ENCODE results near the gene MYO5B. TPM values are rescaled to one million over a fixed set of nuclear protein-coding genes. Genes with fewer than 3 reads are reported as not detected.
"Not testable (repeated sequence)": the region's sequence is repeated elsewhere in the genome, so short reads cannot be mapped to it uniquely, and the experiment has no call there.

The MYO5B gene
- 46.2 TPM for total RNA-seq

DNA sequence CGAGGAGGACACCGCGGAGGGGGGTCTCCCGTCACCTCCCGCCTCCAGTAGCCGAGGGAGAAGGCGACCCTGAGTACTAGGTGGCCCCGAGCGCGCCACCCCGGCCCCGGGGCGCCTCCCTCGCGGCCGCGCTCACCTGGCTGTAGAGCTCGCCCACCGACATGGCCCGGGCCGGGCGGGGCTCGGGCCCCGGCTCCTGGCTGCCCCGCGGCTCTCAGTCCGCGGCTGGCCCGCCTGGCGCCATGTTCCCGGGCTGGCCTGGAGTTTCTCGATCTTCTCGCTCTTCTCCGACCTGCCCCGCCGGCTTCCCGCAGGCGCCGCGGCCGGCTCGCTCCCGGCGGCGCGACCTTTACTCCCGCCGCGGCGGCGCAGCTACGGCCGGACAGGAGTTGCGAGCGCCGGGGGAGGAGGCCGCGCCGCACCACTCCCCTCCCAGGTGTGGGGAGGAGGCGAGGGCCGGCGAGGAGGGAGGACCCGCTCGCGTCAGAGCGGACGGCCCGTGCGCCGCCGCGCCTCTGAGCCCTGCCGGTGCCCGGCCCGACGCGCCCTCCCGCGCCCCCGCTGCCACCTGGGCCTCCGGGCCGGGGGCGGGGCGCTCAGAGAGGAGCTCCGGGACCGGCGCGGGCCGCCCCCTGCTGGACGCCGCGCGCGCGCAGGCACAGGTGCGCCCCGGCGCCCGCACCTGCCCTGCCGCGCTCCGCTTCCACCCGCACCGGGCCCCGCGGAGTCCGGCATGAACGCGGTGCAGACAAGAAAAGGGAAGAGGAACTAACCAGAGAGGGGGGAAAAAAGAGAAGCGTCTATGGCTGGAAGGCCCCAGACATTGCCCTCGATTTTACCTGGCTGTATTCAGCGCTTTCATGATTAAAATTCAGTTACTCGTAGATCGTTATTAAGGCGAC, at the start of gene MYO5B:
TSS of gene MYO5B (minus strand) at position 517 of the 902 bp plus-strand sequence. CDS start at position 163, 354 bp downstream.
- peak; percentile 69 for DNase-seq (ENCODE audit: low spot score)

DNA sequence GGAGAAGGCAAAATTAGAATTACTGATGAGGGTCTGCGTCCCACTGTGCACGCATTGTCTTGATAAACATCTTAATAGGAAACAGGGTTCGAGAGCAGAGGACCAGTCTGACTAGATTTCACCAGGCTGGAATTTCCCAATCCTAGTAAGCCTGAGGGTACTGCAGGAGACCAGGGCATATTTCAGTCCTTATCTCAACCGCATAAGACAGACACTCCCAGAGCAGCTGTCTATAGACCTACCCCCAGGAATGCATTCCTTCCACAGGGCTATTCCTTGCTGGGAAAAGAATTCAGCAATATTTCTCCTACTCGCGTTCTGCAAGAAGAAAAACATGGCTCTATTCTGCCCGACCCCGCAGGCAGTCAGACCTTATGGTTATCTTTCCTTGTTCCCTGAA, 46.8 kb upstream of the MYO5B start:
- not testable (repeated sequence) for DNase-seq (ENCODE audit: low spot score)

DNA sequence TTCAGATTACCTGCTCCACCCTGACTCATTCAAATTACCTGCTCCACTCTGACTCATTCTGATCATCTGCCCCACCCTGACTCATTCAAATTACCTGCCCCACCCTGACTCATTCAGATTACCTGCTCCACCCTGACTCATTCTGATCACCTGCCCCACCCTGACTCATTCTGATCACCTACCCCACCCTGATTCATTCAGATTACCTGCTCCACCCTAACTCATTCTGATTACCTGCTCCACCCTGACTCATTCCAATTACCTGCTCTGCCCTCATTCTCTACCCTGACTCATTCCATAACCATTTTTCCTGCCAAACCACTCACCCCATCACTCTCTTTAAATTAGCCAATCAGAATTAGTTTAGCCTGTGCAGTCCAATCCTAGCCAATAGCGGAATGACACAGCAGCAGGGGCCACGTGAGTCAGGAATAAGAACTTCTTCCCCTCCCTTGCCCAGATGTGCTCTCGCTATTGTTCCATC, 45.2 kb upstream of the MYO5B start:
- no peak for DNase-seq (ENCODE audit: low spot score)

DNA sequence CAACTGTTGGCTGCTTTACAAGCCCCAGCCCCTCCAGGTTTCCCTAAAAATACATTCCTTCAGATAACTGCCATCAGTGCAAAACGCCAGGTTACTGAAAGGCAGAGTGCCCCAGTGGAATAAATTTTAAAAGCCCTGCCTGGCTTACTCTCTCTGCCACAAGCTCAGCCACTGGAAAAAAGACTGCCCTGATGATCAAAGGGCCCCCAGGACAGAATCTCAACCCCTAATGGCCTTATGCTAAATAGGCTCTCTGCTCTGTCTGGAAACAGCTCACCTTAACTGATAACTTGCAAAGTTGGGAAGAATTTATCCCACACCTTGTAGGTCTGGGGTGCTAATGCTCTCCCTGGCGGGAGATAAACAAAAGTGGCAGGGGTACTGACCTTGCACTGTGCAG, 37.5 kb upstream of the MYO5B start:
- no peak for DNase-seq (ENCODE audit: low spot score)

DNA sequence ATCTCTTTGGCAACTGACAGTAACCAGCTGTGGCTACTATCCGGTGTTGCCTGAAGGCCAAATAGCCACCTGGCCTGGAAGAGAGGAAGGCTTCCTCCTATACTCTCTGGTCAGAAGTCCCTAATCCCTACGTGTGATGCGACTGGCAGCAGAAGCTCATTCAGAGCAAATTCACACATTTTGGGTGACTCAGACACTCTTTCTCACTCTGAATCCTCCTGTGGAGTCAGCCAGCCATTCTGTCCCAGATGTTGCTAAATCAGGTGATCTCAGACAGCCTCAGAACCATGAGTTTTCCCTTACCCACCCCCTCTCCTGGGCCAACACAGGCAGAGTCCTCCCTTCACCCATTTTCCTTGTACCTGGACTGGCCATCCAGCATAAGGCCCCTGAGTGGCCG, 36.7 kb upstream of the MYO5B start:
- DNase-seq (ENCODE audit: low spot score): no peak

DNA sequence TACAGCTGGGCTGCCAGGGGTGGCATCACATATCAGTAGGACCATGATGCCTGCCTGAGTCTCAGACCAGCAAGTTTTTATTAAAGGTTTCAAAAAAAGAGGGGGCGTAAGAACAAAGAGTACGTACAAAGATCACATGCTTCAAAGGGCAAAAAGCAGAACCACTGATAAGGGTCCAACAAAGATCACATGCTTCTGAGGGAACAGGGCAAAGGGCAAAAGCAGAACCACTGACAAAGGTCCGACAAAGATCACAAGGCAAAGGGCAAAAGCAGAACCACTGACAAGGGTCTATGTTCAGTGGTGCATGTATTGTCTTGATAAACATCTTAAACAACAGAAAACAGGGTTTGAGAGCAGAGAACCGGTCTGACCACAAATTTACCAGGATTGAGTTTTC, 25.3 kb upstream of the MYO5B start:
- not testable (repeated sequence) for DNase-seq (ENCODE audit: low spot score)

DNA sequence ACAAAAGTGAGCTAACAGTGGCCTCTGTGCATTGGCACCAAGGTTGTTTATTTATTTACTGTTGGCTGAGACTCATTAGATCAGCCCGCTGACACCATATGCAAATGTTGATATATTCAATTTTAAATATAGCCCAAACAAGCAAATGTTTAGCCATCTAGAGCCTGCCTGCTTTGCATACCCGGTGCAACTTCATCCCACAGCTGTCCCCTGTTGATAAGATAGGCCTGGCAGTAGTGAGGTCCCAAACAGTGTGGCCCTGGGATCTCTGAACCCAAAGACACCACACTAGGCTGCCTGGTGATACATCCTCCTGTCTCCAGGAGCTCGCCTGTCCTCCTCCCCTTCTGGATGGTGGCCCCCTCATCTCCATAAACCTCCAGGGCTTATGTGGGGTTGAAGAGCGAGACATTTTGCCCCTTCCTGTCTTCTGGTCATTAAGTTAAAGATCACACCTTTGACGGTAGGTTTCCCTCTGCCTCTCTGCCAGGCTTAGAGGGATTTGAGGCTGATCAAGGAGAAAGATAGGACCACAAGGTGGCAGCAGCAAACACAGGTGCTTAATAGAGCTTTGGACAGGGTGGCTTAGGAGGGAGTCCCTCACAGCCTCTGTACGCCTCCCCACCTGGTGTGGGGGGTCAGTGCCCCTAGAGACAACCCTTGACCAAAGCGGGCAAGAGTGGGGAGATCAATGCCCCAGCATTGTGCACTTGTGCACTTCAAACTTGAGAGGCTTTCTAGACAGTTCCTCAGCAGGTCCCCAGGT, 23.7 kb upstream of the MYO5B start:
- no peak for DNase-seq (ENCODE audit: low spot score)

DNA sequence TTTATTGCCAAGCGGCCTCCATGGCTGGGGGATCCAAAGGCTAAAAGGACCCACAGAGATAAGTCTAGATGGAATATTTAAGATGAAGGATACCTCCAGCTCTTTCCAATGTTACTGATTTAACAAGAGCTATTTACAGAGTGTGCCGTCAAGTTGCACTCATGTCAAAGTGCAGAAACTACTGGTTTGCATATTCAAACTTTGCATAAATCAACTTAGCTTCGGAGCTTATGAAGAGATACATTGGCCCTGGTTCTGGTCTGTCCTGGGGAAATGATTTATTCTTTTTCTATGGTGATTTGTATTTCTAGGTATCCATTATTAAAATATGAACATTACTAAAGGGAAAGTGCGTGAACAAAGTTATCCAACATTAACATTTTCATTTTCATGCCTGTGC, 14.4 kb upstream of the MYO5B start:
- DNase-seq (ENCODE audit: low spot score): no peak

DNA sequence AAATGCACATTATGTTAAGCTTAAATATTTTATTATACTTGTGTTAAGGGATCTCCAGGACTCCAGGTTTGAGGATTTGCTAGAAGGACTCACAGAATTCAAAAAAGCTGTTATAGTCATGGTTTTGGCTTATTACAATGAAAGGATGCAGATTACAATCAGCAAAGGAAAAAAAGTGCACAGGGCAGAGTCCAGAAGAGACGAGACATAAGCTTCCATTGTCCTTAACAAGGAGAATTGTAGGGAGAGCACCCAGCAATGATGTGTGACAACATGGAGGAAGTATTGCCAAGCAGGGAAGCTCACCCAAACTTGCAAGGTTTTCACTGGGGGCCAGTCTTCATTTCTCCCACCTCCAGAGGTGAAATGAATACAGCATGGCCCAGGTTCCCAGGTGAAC, 12.8 kb upstream of the MYO5B start:
- DNase-seq (ENCODE audit: low spot score): no peak

DNA sequence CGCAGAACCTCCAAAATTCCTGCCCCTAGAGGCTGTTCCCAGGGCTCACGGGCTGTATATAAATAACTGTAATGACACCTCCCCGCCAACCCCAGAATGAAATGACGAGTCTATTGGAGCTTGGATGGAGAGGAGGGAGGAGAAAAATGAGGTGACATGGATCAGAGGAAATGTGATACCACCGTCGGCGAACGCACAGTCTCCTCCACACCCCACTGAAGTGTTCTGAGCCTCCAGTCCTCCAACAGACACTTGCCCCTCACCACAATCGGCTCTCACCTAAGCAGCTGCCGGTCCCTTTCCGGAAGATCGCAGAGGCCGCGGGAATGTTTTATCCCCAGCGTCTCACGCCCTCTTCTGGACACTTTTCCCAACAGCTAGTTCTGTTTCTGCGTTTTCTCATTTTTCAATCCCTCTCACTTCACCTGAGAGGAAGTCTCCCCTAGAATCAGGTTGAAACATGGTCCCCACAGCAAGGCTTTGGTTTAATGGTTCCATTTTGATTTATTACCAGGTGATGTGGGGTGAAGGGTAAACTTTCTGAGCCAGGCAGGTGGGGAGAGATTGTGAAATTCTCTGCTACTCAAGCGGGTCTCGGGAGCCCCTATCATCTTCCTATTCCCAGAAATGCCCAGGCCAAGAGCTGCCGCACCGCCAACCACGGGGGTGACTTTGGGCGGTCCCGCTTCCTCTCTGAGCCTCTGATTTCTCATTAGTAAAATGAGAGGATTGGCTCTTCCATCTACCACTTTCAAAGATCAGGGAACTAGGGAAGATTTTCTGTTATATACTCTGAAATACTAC, 9.1 kb upstream of the MYO5B start:
- peak; percentile 54 for DNase-seq (ENCODE audit: low spot score)

DNA sequence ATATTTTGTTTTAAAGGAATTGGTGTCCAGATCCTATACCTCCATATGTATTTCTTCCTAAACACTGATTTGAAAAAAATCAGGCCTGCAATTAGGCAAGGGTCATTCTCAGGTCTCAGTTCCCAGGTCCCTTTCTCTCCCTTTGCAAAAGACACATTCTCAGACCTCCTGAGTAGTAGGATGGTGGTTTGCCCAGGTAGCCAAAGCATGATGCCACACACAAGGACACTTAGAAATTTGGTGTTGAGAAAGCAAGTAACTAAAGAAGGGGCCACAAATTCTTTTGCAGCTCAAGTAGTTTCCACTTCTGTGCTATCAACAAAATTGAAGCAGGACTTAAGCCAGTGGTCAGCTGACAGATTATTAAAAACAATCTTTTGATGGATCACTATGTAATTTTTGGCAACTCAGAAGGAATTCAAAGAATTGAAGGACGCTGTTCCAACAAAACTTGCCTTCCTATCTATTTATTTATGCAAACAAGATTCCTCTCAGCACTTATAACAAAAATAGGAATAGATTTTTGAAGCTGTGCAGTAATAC, 6.6 kb upstream of the MYO5B start:
- no peak for DNase-seq (ENCODE audit: low spot score)

DNA sequence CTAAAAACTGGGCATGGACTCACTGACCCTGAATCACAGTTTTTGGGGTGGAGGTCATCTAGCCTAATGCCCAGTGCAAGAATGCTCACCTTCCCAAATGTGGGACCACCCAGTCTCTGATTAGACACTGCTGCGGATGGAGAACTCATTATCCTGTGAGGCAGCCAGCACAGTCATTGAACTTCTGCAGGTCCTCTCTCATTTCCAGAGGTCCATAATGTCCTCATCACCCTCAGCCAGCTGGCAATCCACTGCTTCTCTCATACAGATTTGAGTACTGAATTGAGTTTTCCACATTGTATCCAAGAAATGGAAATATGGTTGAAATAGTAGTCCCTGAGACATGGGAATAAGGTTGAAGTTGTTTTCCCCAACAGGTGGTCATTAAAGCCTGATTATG, 5.0 kb upstream of the MYO5B start:
- DNase-seq (ENCODE audit: low spot score): no peak

DNA sequence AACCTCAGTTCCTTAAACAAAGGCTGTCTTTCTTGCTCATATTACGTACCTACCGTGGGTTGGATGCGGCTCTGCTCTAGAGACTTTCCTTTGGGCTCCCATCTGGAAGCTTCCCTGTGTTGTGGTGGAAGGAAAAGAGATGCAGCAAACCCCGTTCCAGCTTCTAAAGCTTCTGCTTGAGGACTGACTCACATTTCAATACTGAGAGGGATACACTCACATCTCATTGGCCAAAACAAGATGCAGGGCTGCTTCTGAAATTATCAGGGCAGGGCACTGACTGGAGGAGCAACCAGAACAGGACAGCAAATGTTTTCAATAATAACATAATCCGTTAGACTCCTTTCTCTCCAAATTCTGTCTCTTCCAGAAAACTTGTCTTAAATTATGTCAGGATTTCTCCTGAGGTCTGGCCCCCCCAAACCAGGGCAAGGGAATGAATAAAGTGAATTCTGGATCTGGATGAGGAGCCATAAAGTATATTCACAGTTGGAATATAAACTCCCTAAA, 4.5 kb upstream of the MYO5B start:
- DNase-seq (ENCODE audit: low spot score): no peak

DNA sequence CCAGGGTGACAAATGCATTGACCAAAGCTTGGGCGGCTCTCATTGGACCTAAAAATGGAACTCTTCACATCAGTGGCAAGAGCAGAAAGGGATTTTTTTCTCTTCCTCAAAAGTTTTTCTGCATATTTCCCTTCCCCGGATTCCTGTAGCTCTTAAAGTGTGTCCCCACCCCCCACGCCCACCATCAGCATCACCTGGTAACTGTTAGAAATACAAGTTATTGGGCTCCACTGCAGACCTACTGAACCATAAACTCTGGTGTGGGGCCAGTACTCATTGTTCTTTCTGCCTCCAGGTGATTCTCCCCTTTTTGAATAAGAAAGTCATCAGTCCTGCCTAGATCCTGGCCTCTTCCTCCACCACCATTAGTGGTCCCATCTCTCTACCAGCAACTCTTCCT, 1.3 kb upstream of the MYO5B start:
- DNase-seq (ENCODE audit: low spot score): no peak

DNA sequence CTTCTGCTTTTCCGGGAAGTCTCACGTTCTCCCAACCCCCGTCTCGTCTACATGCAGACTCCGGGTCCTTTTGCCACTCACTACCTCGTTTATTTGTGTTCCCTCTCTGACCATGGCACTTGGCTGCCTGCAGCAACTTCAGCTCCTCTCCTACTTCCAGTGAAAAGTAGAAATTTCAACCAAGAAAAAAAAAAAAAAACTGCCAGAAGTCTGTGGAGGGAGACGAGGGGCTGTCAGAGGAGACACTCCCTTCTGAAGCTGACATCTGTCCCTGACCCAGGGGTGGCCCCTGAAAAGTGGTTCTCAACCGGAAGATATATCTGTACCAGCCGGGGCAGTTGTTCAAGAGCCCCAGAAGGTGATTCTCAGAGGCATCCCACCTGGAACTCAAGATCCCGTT, 742 bp upstream of the MYO5B start:
- no peak for DNase-seq (ENCODE audit: low spot score)

DNA sequence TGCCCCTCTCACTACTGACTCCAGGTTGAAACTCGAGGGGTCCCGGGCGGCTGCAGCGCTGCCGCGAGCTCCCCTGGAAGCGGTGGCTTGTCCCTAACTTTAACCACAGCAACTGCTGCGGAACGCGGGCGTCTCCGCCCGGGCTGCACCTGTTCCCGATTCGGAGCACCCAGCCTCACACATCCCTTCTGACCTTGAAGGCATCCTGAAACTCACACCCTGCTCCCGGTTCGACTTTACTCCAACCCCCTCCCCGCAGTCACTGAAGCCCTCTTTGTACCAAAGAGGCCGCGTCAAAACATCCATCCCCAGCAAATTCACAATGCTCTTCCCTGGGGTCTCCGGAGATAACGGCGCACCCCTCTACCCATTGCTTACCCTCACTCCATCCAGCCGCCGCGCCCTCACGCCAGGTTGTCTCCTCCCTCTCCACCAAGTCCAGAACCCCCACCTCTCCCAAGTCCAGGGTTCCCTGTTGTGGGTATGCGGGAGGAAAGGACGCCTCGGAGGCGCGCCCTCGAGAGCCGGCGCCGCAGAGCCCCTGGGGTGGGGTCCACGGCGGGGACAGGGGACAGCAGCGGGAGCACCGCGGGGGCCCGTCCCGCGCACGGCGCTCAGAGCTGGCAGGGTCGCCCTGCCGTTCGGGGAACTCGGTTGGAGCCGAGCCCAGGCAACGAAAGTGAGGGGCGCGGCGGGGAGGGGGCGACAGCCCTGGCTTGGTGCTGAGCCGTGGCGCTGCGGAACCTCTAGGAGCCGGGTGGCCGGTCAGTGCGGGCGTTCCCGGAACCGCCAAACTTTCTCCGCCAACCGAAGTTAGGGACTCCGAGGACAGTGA, 934 bp downstream of the MYO5B start:
- DNase-seq (ENCODE audit: low spot score): no peak

DNA sequence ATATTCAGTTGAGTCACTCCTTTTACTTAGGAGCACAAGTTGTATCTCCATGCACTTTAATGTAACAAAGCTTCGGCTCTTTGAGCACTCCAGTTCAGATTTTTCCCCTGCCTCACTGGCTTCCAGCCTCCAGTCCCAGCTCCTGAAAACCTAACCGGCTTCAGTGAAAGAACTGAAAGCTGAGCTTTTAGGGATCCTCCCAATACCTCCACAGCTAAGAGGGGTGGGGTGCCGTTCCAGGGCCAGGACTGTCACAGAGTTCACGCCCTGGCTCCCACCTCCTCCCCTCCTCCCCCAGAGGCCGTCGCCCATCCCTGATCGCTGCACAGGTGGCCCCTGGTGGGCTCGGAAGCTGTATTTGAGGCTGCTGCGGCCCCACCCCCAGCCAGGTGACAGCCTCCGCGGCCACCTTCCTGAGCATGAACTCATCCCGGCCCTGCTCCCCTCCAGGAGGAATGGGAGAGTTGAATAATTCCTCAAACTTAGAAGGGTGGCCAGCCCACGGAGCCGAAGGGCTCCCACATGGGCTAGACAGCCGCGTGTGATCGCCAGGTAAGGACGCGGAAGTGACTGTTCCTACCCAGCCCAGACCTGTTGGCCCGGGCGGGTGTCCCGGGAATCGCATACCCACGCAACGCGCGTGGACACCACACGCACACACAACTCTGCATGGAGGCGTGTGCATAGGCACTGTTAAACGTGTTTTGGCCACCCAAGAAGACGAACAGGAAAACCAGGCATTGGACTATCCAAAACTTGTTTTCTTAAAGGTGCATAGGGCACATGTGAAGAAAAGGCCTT, 1.8 kb downstream of the MYO5B start:
- DNase-seq (ENCODE audit: low spot score): peak; percentile 44

DNA sequence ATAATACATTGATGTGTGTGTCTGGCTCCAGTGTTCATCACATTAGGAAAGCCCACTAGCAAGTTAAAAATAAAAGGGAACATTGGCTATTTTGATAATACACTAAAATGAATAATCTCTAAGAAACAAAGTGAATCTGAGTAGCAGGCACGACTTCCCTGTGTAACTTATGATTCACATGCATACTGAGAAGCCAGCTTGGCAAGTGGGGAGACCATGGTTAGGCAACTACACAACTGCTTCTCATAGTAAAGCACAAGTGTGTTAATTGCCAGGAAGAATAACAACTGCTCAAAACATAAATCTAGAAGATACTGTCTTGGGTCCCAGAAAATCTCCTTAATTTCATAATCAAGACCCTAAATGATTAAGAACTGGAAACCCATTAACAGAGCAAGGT, 4.0 kb downstream of the MYO5B start:
- DNase-seq (ENCODE audit: low spot score): no peak

DNA sequence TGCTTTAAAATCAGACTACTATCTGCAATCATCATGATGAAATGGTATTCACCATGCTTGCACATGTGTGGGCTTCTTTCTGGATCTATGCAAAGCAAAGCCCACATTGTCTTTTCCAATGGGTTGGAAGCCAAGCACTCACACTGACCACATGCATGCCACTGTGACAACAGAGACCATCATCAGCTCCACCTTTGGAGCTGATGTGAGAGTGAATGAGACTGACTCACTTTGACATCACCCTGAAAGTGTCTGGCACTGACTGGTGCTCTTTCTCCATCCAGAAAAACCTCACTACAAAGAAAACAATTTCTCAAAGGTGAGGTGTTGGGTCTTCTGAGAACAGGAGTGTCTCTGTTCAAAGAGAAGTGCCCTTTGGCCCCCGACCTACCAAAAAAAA, 4.7 kb downstream of the MYO5B start:
- no peak for DNase-seq (ENCODE audit: low spot score)

DNA sequence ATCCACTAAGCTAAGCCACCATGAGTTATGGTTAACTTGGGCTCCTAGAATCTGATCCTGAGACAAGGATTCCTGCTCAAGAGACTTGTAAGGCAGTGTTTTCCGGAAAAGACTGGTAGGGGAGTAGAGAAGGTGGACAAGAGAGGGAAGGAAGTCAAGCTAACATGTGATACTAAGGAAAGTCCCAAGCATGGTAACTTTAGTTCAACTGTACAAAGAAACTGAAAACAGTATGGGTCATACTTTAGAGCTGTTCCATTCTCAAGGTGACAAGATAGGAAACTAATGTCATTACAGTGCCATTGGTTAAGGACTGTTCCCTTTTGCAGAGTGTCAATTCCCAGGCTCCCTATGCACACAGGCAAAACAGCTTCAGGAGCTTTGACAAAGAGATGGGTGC, 5.8 kb downstream of the MYO5B start:
- no peak for DNase-seq (ENCODE audit: low spot score)

Data from ureter (tissue), 1 donor.